IMR-90 (cell line): ENCODE measurements around the gene CLNK.

Experiments
- BHLHE40 ChIP-seq: fragments of 150-350 bp; IDR thresholded peaks from 2 replicates; pipeline ENCODE4 v1.6.1; 2016; ENCODE audit warnings: mild to moderate bottlenecking, low read depth, low read length
- CEBPB ChIP-seq: IDR thresholded peaks from 2 replicates; pipeline ENCODE4 v1.6.1; 2012; ENCODE audit warnings: low read depth, low read length, improper control_type of control experiment
- CHD1 ChIP-seq: IDR thresholded peaks from 2 replicates; pipeline ENCODE4 v1.6.1; 2012; ENCODE audit warnings: low read depth, low read length, improper control_type of control experiment
- FOS ChIP-seq: fragments of 150-350 bp; IDR thresholded peaks from 2 replicates; pipeline ENCODE4 v1.6.1; 2016; ENCODE audit warnings: low read depth, low read length
- MAFK ChIP-seq: IDR thresholded peaks from 2 replicates; pipeline ENCODE4 v1.6.1; 2012; ENCODE audit warnings: low read depth, low read length, improper control_type of control experiment
- MAZ ChIP-seq: IDR thresholded peaks from 2 replicates; pipeline ENCODE4 v1.6.1; 2012; ENCODE audit warnings: low read depth, mild to moderate bottlenecking, low read length, improper control_type of control experiment, moderate library complexity, borderline replicate concordance
- POLR2A ChIP-seq: IDR thresholded peaks from 2 replicates; pipeline ENCODE4 v1.6.1; 2012; ENCODE audit warnings: mild to moderate bottlenecking, low read depth, low read length
- RAD21 ChIP-seq: IDR thresholded peaks from 2 replicates; pipeline ENCODE4 v1.6.1; 2012; ENCODE audit warnings: low read length, improper control_type of control experiment
- RFX5 ChIP-seq: IDR thresholded peaks from 2 replicates; pipeline ENCODE4 v1.8.0; 2012; ENCODE audit warnings: low read depth, mild to moderate bottlenecking, low read length, moderate library complexity
- SMC3 ChIP-seq: fragments of 150-350 bp; IDR thresholded peaks from 2 replicates; pipeline ENCODE4 v1.6.1; 2016; ENCODE audit warnings: low read depth, mild to moderate bottlenecking, antibody characterized with exemption, low read length, moderate library complexity
- USF2 ChIP-seq: fragments of 150-350 bp; IDR thresholded peaks from 2 replicates; pipeline ENCODE4 v1.6.1; 2017; ENCODE audit warnings: mild to moderate bottlenecking, antibody characterized with exemption, low read length, low read depth
- TF ChIP-seq, protein P1 (sequence below): conservative IDR thresholded peaks from 2 replicates; pipeline ENCODE4 v1.5.1; 2012; ENCODE audit warnings: mild to moderate bottlenecking, low read depth, low read length, improper control_type of control experiment

- TF ChIP-seq CEBPB (no peak), POLR2A (no peak), USF2 (no peak), BHLHE40 (no peak), RAD21 (no peak), MAZ (no peak), RFX5 (no peak), FOS (no peak), SMC3 (no peak), CHD1 (no peak), MAFK (no peak)
- TF ChIP-seq, protein P1, sequence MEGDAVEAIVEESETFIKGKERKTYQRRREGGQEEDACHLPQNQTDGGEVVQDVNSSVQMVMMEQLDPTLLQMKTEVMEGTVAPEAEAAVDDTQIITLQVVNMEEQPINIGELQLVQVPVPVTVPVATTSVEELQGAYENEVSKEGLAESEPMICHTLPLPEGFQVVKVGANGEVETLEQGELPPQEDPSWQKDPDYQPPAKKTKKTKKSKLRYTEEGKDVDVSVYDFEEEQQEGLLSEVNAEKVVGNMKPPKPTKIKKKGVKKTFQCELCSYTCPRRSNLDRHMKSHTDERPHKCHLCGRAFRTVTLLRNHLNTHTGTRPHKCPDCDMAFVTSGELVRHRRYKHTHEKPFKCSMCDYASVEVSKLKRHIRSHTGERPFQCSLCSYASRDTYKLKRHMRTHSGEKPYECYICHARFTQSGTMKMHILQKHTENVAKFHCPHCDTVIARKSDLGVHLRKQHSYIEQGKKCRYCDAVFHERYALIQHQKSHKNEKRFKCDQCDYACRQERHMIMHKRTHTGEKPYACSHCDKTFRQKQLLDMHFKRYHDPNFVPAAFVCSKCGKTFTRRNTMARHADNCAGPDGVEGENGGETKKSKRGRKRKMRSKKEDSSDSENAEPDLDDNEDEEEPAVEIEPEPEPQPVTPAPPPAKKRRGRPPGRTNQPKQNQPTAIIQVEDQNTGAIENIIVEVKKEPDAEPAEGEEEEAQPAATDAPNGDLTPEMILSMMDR, result no peak
Observed at GRCh38 chr4:10502717-10503116, 181.9 kb downstream of the CLNK start.
